Measurements from ENCODE around the gene ANKRD53.
A peak's percentile ranks its signal among the peaks of the same experiment; 100 is the strongest.

Gene ANKRD53

DNA sequence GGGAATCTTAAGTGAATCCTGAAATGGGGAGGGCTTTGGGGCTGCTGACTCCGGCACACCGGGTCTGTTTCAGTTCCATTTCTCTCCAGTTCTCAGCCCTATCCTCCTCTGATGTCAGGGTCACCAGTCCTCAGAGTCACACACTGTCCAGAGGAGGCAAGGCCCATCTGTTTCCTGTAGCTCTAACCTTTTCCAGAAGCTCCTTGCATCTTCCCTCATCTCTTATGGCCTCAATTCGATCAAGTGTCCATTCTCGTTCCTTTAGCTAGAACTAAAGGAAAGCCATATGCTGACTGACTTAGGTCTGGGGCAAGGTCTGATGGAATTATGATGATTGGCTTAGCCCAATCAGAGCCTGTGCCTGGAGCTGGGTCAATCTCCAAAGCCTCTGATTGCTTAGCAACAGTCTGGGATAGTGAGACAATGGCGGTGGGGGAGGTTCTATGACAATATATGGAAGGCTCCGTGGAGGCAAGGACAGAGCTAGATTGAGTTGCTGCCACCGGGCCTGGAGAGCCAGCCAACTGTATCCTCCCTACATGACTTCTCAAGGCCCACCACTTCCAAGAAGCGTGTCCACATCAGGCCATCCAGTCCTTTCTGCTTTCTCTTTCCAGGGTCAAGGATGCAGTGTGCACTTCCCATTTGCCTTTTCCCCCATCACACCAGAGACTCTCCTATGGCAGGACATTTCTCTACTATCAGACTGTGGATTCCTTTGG, 5.2 kb downstream of the ANKRD53 start:
- no CpG with 5 or more reads among the region's 8 CpGs for WGBS, 2 donors (ENCODE audit: extremely low coverage in 2 of 2, insufficient read length in 2 of 2, insufficient replicate concordance in 1 of 2)
- Histone ChIP-seq H3K18ac (ENCODE audit: low read length) (no peak overlapping the region), H2BK5ac (ENCODE audit: low read length) (no peak overlapping the region), H4K91ac (ENCODE audit: low read depth, low read length, poor library complexity) (no peak overlapping the region), H3K36me3 (replicated peaks in 1 of 2; ENCODE audit: control insufficient read depth in 2 of 2, insufficient read depth in 2 of 2, low read length in 2 of 2) (peaks cover 11 to 43% of the 10 kb centered on the region in 2 donors), H3K27ac (replicated peaks; ENCODE audit: low read length) (no peak overlapping the region), H3K4ac (ENCODE audit: low read length) (no peak overlapping the region), H3K4me2 (ENCODE audit: insufficient read depth, low read length, poor library complexity, severe bottlenecking) (no peak overlapping the region), H3K4me3 (ENCODE audit: low read length in 2 of 2) (no peak overlapping the region), H2AK5ac (ENCODE audit: low read depth, low read length) (no peak overlapping the region), H2AFZ (ENCODE audit: low read length) (no peak overlapping the region), H2BK15ac (ENCODE audit: low read length) (no peak overlapping the region), H3K4me1 (ENCODE audit: control insufficient read depth in 2 of 2, insufficient read depth in 1 of 2, low read depth in 1 of 2, low read length in 2 of 2) (peaks cover 0 to 2% of the 10 kb centered on the region in 2 donors), H3K27me3 (ENCODE audit: control insufficient read depth in 3 of 3, insufficient read depth in 3 of 3, low read depth in 1 of 3, low read length in 3 of 3) (peaks cover 0 to 7% (median 0%) of the 10 kb centered on the region in 3 experiments), H2BK120ac (ENCODE audit: low read depth, low read length) (no peak overlapping the region), H3K23ac (ENCODE audit: low read depth, low read length, poor library complexity) (no peak overlapping the region), H3K9me3 (replicated peaks in 1 of 2; ENCODE audit: control insufficient read depth in 2 of 2, insufficient read depth in 1 of 2, low read depth in 1 of 2, low read length in 2 of 2) (no peaks in the 10 kb centered on the region), H3K9ac (ENCODE audit: low read depth, low read length, poor library complexity) (no peak overlapping the region), H2BK12ac (ENCODE audit: low read length) (no peak overlapping the region), H3K79me1 (ENCODE audit: low read depth, low read length) (no peaks in the 10 kb centered on the region), H3K14ac (ENCODE audit: low read length) (no peak overlapping the region), H4K8ac (ENCODE audit: low read depth, low read length) (no peak overlapping the region)
- DNase-seq (ENCODE audit: low spot score) = no peak

DNA sequence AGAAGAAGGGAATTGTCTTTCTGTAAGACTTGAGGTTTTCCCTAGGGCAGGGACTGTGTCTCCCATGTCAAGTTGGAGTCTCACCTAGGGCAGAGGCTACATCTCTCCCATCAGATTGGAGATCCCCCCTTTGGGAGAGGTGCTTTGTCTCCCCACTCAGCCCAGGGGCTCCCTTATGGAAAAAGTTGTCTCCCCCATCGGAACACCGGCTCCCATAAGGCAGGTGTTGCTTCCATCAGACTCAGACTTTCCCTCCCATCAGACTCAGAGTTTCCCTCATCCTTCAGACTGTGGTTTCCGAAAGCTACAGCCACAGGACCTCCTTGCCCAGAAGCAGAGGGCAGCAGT, 5.8 kb downstream of the ANKRD53 start:
- Histone ChIP-seq H3K27me3 (ENCODE audit: control insufficient read depth in 3 of 3, insufficient read depth in 3 of 3, low read depth in 1 of 3, low read length in 3 of 3) (peaks cover 0 to 5% (median 0%) of the 10 kb centered on the region in 3 experiments), H3K27ac (replicated peaks; ENCODE audit: low read length) (no peak overlapping the region), H3K23ac (ENCODE audit: low read depth, low read length, poor library complexity) (no peak overlapping the region), H2AFZ (ENCODE audit: low read length) (no peak overlapping the region), H2AK5ac (ENCODE audit: low read depth, low read length) (no peak overlapping the region), H3K79me1 (ENCODE audit: low read depth, low read length) (no peaks in the 10 kb centered on the region), H3K18ac (ENCODE audit: low read length) (no peak overlapping the region), H3K4me2 (ENCODE audit: insufficient read depth, low read length, poor library complexity, severe bottlenecking) (no peak overlapping the region), H3K4me3 (ENCODE audit: low read length in 2 of 2) (no peak overlapping the region), H3K9me3 (replicated peaks in 1 of 2; ENCODE audit: control insufficient read depth in 2 of 2, insufficient read depth in 1 of 2, low read depth in 1 of 2, low read length in 2 of 2) (no peaks in the 10 kb centered on the region), H3K36me3 (replicated peaks in 1 of 2; ENCODE audit: control insufficient read depth in 2 of 2, insufficient read depth in 2 of 2, low read length in 2 of 2) (peaks cover 16 to 49% of the 10 kb centered on the region in 2 donors), H2BK12ac (ENCODE audit: low read length) (no peak overlapping the region), H3K4ac (ENCODE audit: low read length) (no peak overlapping the region), H4K8ac (ENCODE audit: low read depth, low read length) (no peak overlapping the region), H2BK120ac (ENCODE audit: low read depth, low read length) (no peak overlapping the region), H4K91ac (ENCODE audit: low read depth, low read length, poor library complexity) (no peak overlapping the region), H3K9ac (ENCODE audit: low read depth, low read length, poor library complexity) (no peak overlapping the region), H3K14ac (ENCODE audit: low read length) (no peak overlapping the region), H2BK15ac (ENCODE audit: low read length) (no peak overlapping the region), H3K4me1 (ENCODE audit: control insufficient read depth in 2 of 2, insufficient read depth in 1 of 2, low read depth in 1 of 2, low read length in 2 of 2) (peaks cover 0 to 1% of the 10 kb centered on the region in 2 donors), H2BK5ac (ENCODE audit: low read length) (no peak overlapping the region)
- DNase-seq (ENCODE audit: low spot score) = no peak
- WGBS, 2 donors (ENCODE audit: extremely low coverage in 2 of 2, insufficient read length in 2 of 2, insufficient replicate concordance in 1 of 2) = no CpG with 5 or more reads among the region's 3 CpGs

DNA sequence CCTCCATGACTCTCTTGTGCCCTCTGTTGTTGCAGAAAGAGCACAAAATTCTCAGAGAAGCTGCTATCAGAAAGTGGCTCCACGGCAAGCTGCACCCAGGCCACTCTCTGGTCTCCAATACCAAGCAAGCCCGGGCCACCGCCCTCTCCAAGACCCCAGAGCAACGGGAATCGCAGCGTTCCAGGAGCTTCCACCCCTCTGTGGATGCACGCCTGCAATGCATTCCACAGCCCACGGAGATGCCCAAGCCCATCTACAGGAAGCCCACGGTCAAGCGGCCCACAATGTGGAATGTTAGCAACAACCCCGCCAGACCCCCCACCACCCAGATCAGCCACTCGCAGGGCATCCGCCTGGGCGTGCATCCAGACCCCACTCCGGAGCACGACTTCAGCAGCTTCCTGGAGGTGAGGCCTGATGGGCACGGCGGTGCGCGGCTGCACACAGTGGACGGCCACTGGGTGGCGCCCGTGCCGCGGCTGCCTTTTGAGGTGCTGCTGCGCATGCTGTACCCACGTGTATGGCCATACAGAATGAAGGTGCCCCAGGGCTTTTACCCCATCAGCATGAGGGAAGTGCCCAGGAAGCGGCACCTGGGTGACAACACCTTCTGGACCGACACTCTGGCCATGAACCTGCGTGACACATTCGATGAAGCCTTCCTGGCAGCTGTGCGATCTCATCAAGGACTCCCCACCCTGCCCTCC, 6.3 kb downstream of the ANKRD53 start:
- Histone ChIP-seq H3K9ac (ENCODE audit: low read depth, low read length, poor library complexity) (no peak overlapping the region), H3K27me3 (ENCODE audit: control insufficient read depth in 3 of 3, insufficient read depth in 3 of 3, low read depth in 1 of 3, low read length in 3 of 3) (peaks cover 0 to under 1% (median 0%) of the 10 kb centered on the region in 3 experiments), H2BK12ac (ENCODE audit: low read length) (no peak overlapping the region), H3K36me3 (replicated peaks in 1 of 2; ENCODE audit: control insufficient read depth in 2 of 2, insufficient read depth in 2 of 2, low read length in 2 of 2) (peaks cover 18 to 54% of the 10 kb centered on the region in 2 donors), H3K27ac (replicated peaks; ENCODE audit: low read length) (no peak overlapping the region), H3K9me3 (replicated peaks in 1 of 2; ENCODE audit: control insufficient read depth in 2 of 2, insufficient read depth in 1 of 2, low read depth in 1 of 2, low read length in 2 of 2) (no peaks in the 10 kb centered on the region), H2BK15ac (ENCODE audit: low read length) (no peak overlapping the region), H2BK120ac (ENCODE audit: low read depth, low read length) (no peak overlapping the region), H3K4me3 (ENCODE audit: low read length in 2 of 2) (no peak overlapping the region), H3K79me1 (ENCODE audit: low read depth, low read length) (no peaks in the 10 kb centered on the region), H2BK5ac (ENCODE audit: low read length) (no peak overlapping the region), H4K91ac (ENCODE audit: low read depth, low read length, poor library complexity) (no peak overlapping the region), H2AK5ac (ENCODE audit: low read depth, low read length) (no peak overlapping the region), H2AFZ (ENCODE audit: low read length) (no peak overlapping the region), H3K4me1 (ENCODE audit: control insufficient read depth in 2 of 2, insufficient read depth in 1 of 2, low read depth in 1 of 2, low read length in 2 of 2) (no peaks in the 10 kb centered on the region), H3K23ac (ENCODE audit: low read depth, low read length, poor library complexity) (peak overlapping the region; percentile 9), H3K4ac (ENCODE audit: low read length) (no peak overlapping the region), H3K18ac (ENCODE audit: low read length) (no peak overlapping the region), H4K8ac (ENCODE audit: low read depth, low read length) (no peak overlapping the region), H3K4me2 (ENCODE audit: insufficient read depth, low read length, poor library complexity, severe bottlenecking) (no peak overlapping the region), H3K14ac (ENCODE audit: low read length) (no peak overlapping the region)
- no CpG with 5 or more reads among the region's 32 CpGs for WGBS, 2 donors (ENCODE audit: extremely low coverage in 2 of 2, insufficient read length in 2 of 2, insufficient replicate concordance in 1 of 2)
- DNase-seq (ENCODE audit: low spot score) = no peak

DNA sequence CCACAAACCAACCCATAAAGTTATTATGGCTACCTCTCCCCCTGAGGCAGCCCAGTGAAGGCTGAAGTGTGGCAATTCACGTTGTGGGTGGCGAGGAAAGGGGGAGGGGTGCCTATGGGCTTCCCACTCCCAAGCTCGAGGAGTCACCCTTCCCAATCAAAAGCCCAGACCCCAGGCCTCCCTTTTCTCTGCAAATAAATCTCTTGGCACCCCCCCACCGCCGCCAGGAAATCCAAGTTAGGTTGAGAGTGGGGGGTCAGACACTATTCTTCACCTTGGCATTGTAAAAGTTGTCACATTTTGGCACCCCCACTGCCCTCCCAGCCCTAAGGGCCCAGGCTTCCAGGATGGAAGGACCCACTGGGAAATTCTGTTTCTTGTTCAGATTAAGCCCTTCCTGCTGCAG, 6.9 kb downstream of the ANKRD53 start:
- Histone ChIP-seq H2BK12ac (ENCODE audit: low read length) (no peak overlapping the region), H2BK120ac (ENCODE audit: low read depth, low read length) (no peak overlapping the region), H3K36me3 (replicated peaks in 1 of 2; ENCODE audit: control insufficient read depth in 2 of 2, insufficient read depth in 2 of 2, low read length in 2 of 2) (peaks cover 19 to 59% of the 10 kb centered on the region in 2 donors), H3K4me1 (ENCODE audit: control insufficient read depth in 2 of 2, insufficient read depth in 1 of 2, low read depth in 1 of 2, low read length in 2 of 2) (no peaks in the 10 kb centered on the region), H3K23ac (ENCODE audit: low read depth, low read length, poor library complexity) (no peak overlapping the region), H2BK5ac (ENCODE audit: low read length) (no peak overlapping the region), H3K9me3 (replicated peaks in 1 of 2; ENCODE audit: control insufficient read depth in 2 of 2, insufficient read depth in 1 of 2, low read depth in 1 of 2, low read length in 2 of 2) (no peaks in the 10 kb centered on the region), H2BK15ac (ENCODE audit: low read length) (no peak overlapping the region), H4K8ac (ENCODE audit: low read depth, low read length) (no peak overlapping the region), H3K18ac (ENCODE audit: low read length) (no peak overlapping the region), H3K14ac (ENCODE audit: low read length) (no peak overlapping the region), H3K27ac (replicated peaks; ENCODE audit: low read length) (no peak overlapping the region), H3K4ac (ENCODE audit: low read length) (no peak overlapping the region), H2AFZ (ENCODE audit: low read length) (no peak overlapping the region), H4K91ac (ENCODE audit: low read depth, low read length, poor library complexity) (no peak overlapping the region), H3K9ac (ENCODE audit: low read depth, low read length, poor library complexity) (no peak overlapping the region), H2AK5ac (ENCODE audit: low read depth, low read length) (no peak overlapping the region), H3K79me1 (ENCODE audit: low read depth, low read length) (no peaks in the 10 kb centered on the region), H3K4me2 (ENCODE audit: insufficient read depth, low read length, poor library complexity, severe bottlenecking) (no peak overlapping the region), H3K27me3 (ENCODE audit: control insufficient read depth in 3 of 3, insufficient read depth in 3 of 3, low read depth in 1 of 3, low read length in 3 of 3) (no peaks in the 10 kb centered on the region), H3K4me3 (ENCODE audit: low read length in 2 of 2) (no peak overlapping the region)
- DNase-seq (ENCODE audit: low spot score) = no peak
- no CpG with 5 or more reads among the region's 5 CpGs for WGBS, 2 donors (ENCODE audit: extremely low coverage in 2 of 2, insufficient read length in 2 of 2, insufficient replicate concordance in 1 of 2)

Measured in neuronal stem cell (in vitro differentiated cells).